OCI-LY1 (cell line): Measurements from ENCODE around the gene IGFBP5.
A peak's percentile ranks its signal among the peaks of the same experiment; 100 is the strongest.

Experiments
- CTCF ChIP-seq: fragments of 200-600 bp; sonication (generic), shearing (Covaris generic); IDR thresholded peaks from 2 replicates; pipeline ENCODE4 v1.5.1; 2017; ENCODE audit warnings: mild to moderate bottlenecking, antibody characterized with exemption, low read length, moderate library complexity, mixed read lengths
- EZH2 ChIP-seq: fragments of 200-600 bp; sonication (generic), shearing (Covaris generic); IDR thresholded peaks from 2 replicates; pipeline ENCODE4 v1.8.0; 2017; ENCODE audit warnings: borderline replicate concordance, mixed run types, mild to moderate bottlenecking, antibody characterized with exemption, low read length, moderate library complexity, mixed read lengths

- no peak for TF ChIP-seq EZH2
- TF ChIP-seq CTCF, result peak; percentile 62
These were observed 3.5 kb upstream of the IGFBP5 start for GRCh38 chr2:216698895-216699294.
